HG03066 (cell line): ENCODE measurements around the gene EXOC2.
A peak's percentile ranks its signal among the peaks of the same experiment; 100 is the strongest.

Experiments used
- ATAC-seq: cut with Tn5 transposase; IDR thresholded peaks from one replicate; pipeline ENCODE4 v1.9.1; 2021; ENCODE audit warnings: low read depth; ENCODE audit not compliant: unreplicated experiment

Gene EXOC2

GRCh38 chr6:692858-693722 lies at the start of gene EXOC2:
TSS of gene EXOC2 (minus strand) at chr6:693139. CDS start at chr6:637818, 55,321 bp downstream.
- ATAC-seq: peak; percentile 91

GRCh38 chr6:741410-742339 lies 48.7 kb upstream of the EXOC2 start:
- ATAC-seq: no peak

GRCh38 chr6:736657-737446 lies 43.9 kb upstream of the EXOC2 start:
- ATAC-seq: no peak

- no peak for ATAC-seq
Measured at GRCh38 chr6:733431-734219, 40.7 kb upstream of the EXOC2 start.

GRCh38 chr6:731924-732323 lies 39.0 kb upstream of the EXOC2 start:
- ATAC-seq: no peak

- ATAC-seq: no peak
Measured at GRCh38 chr6:729606-730320, 36.8 kb upstream of the EXOC2 start.

- ATAC-seq: no peak
Measured at GRCh38 chr6:727856-728255, 34.9 kb upstream of the EXOC2 start.

- ATAC-seq: no peak
Measured at GRCh38 chr6:723540-723939, 30.6 kb upstream of the EXOC2 start.

GRCh38 chr6:722608-723007 lies 29.7 kb upstream of the EXOC2 start:
- ATAC-seq: no peak

- ATAC-seq: no peak
Measured at GRCh38 chr6:722077-722524, 29.2 kb upstream of the EXOC2 start.

GRCh38 chr6:718345-718744 lies 25.4 kb upstream of the EXOC2 start:
- no peak for ATAC-seq

GRCh38 chr6:717135-717534 lies 24.2 kb upstream of the EXOC2 start:
- no peak for ATAC-seq

- no peak for ATAC-seq
Measured at GRCh38 chr6:715709-716491, 23.0 kb upstream of the EXOC2 start.

- no peak for ATAC-seq
Measured at GRCh38 chr6:714100-714499, 21.2 kb upstream of the EXOC2 start.

- ATAC-seq: no peak
Measured at GRCh38 chr6:713351-713750, 20.4 kb upstream of the EXOC2 start.

- no peak for ATAC-seq
Measured at GRCh38 chr6:712805-713204, 19.9 kb upstream of the EXOC2 start.

- no peak for ATAC-seq
Measured at GRCh38 chr6:711925-712324, 19.0 kb upstream of the EXOC2 start.
